GM18907 (cell line): ENCODE data around the gene POU2AF2.
"Not testable (repeated sequence)": the region's sequence is repeated elsewhere in the genome, so short reads cannot be mapped to it uniquely, and the experiment has no call there.

Experiments
- ATAC-seq: cut with Tn5 transposase; IDR thresholded peaks from one replicate; pipeline ENCODE4 v1.9.1; 2021; ENCODE audit warnings: mild to moderate bottlenecking, moderate library complexity; ENCODE audit not compliant: unreplicated experiment

Gene POU2AF2

DNA sequence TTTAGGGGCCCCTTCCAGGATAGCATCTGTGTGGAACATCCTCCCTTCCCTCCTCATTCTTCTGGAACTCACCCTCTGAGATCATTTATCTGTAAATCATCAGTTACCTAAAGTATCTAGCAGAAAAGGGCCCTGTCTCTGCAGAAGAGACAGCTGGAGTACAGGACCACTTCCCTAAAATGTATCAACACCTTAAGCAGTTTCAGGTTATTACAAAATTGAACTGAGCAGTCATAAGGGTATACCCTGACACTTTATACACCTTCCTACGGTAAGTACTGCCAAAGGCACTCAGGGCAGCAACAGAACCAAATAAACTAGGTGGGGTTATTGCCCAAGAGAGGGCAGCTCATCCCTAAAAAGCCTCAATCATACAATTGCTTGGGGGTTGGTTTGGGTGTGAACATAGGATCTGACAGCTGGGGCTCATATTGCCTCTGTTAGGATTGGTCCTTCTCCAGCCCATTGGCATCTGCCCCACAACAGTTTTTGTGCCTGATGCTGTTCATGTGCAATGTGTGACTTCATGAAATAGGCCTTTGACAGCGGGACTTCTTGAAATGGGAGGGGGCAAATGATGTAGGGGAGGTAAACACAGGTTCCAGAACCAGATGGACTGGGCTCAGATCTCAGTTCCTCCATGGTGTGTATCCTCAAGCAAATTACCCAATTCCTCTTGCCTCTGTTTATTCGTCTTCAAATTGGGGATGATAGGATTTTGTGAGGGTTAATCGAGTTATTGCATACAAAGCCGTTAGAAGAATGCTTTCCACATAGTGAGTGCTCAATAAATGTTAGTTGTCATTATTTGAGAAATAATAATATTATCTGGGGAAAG, 55.7 kb downstream of the POU2AF2 start:
- no peak for ATAC-seq

DNA sequence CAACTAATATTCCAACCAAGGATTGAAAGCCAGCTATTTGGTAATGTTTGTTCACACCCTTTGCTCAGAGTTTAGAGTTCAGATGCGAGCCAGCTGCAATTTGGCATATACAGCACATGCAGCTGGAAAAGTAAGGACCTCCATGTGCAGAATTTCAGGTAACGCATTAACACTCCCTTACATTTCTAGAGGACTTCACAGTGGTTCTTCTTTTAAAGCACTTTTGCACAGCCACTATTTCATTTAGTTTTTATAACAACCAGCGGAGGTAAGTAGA, 56.3 kb downstream of the POU2AF2 start:
- ATAC-seq: no peak

DNA sequence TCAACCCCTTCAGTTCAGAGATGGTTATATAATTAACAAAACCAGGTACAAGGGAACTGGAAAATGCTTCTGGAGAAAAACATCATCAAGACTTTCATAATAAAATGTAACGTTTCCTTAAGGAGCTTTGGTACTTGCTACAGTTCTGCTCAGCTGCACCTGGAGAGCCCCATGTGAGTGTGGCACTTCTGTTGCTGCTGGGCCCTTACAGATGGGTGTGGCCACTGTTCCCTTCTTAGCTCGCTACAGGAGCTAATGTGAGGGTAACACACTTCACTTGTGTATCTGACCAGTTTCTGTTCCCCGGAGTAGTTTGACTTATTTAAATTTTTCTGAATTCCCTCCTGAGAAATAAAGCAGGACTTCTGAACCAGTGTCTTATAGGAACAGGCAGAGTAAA, 56.8 kb downstream of the POU2AF2 start:
- no peak for ATAC-seq

DNA sequence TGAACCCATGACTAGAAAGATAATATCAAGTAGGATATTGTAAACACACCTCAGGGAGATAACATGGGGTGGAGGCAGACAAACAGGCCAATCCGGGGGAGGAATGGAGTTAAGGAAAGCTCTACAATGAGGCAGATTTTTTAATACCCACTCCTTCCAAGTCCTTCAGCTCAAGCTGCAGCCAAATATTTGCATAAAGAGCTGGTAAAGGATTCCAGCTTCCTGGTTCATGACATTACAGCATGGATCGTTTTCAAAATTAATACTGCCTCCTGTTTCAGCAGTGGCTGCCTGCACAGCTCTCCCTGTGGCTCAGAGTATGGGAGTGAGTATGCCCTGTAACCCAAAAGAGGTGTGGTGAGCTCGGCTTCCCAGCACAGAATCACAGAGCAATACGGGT, 57.9 kb downstream of the POU2AF2 start:
- no peak for ATAC-seq

DNA sequence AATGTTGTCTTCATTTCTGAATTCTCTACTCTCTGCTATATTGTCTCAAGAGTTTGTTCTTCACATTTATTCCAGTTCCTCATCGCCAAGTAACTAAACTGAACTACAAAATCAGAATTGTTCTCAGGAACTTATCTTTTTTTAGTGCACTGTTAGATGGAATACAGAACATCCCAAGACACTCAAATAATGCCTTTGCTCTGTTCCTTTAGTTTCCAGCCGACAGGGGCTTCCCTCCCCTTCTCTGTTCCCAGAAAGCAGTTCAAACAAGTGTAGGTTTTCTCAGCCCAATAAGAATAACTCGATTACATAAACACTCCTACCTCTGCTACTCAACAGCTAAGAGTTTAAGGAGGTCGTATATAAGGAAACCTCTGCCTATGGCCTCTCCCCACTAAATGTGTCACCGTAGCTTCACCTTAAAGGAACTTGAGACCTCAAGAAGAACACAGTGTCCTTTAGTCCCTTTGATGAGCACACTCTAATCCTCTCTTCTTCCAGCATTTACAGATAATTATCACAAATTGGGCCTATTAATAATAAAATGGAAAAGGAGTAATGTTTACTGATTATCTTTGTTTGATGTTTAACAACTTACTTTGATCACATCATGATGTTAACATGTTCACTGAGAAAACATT, 59.8 kb downstream of the POU2AF2 start:
- ATAC-seq: no peak

DNA sequence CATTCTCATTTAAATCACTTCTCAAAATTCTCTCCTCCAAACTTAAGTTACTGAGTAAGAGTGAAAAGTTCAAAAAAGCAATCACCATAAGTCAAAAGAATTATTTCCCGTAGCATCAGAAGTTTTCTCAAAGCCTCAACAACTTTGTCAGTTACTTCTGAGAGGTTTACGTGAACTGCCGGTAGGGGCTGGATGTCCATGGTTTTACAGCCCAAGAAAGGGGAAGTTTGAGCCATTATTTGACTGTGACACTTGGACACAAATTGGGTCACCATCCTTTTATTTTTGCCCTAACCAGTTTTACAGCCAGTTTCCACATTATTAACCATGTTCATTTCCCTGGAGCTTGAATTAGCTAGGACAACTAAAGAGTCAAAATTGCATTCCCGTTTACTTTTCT, 60.4 kb downstream of the POU2AF2 start:
- ATAC-seq: no peak

DNA sequence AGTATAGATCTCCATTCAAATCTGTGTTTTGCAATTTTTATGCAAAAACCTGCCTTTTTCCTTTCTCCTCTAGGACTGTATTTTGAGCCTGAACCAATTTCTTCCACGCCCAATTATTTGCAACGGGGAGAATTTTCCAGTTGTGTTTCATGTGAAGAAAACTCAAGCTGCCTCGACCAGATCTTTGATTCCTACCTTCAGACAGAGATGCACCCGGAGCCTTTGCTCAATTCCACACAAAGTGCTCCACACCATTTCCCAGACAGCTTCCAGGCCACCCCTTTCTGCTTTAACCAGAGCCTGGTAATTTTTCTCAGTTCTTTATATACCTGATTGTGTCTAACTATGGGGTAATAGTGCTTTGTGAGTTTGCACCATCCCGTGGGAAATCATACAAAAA, 60.8 kb downstream of the POU2AF2 start:
- ATAC-seq: no peak

DNA sequence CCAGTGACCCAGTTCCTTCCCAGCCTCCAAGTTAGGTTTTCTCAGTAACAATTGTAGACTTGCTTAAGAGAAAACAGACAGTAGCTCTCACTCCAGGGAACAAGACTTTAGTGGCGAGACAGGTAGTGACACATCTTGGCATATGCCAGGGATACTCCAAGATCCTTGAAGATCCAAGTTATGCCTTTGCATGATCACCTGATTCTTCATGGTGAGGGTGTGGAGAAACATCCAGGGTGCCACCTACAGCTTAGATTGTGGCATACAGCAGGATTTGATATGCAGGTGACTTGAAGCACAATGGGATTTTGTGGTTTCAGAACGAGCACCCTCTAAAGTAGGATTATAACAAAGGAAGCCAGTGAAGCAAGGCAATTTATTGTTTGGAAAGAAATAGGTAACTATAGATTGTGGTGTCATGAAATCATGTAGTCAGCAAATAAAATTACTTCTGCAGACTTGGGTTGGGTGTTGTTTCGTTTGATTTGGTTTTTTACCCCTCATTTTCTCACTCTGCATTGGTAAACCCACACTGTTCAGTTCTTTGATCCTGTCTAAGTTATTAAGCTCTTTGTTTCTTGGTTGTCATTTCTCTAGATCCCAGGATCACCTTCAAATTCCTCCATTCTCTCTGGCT, 62.1 kb downstream of the POU2AF2 start:
- no peak for ATAC-seq

DNA sequence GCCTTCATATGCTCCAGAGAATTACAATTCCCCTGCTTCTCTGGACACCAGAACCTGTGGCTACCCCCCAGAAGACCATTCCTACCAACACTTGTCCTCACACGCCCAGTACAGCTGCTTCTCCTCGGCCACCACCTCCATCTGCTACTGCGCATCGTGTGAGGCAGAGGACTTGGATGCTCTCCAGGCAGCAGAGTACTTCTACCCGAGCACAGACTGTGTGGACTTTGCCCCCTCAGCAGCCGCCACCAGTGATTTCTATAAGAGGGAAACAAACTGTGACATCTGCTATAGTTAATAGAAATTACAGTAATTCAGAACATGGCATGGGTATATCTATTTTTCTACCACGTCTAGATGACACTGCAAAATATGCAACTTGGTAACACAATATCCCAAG, 62.6 kb downstream of the POU2AF2 start:
- ATAC-seq: no peak

DNA sequence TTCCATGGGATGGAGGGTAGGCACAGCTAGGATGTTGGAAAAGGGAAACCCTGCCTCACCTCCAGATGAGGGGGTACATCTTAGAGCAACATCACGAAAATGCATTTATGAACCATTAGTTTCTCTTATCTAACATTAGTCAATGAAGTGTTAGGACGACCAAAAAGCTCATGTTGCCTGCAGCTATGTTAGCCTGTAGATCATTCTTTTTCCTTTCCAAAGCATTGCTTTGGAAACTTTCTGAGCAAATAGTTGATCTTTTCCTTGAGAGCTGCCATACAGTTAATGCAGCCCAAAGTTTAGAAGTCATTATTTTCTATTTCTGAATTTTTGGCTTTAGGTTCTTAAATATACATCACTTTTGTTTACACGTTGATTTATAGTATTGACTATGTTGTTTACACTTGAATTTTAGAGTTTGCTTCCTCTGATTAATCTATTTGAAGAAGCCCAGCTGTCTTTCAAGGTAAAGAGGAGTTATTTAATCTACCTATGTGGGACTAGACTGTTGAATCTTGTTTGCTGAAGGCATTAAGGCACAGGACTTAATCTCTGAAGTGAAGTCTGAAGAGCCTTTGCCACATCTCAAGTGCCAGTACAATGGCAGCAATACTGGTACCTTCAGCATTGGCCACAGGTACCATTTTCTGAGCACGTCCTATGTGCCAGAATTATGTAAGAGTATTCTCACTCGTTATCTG, 63.8 kb downstream of the POU2AF2 start:
- no peak for ATAC-seq

DNA sequence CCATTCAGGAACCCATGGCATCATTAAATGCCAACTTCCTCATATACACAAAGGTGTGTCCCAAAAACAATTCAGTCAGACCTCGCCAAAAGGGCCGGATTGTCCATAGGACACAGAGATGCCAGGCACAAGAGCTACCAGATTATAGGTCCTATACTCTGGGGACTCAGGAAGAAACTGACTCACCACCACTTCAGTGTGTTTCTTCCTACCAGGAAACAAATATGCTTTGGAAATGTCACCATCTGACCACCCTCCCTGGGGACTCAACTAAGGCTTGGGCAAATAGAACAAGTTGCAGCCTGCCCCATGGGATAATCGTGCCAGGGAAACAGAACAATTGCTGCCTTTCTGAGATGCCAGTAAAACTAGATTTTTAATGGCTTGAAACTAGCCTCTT, 64.6 kb downstream of the POU2AF2 start:
- no peak for ATAC-seq

DNA sequence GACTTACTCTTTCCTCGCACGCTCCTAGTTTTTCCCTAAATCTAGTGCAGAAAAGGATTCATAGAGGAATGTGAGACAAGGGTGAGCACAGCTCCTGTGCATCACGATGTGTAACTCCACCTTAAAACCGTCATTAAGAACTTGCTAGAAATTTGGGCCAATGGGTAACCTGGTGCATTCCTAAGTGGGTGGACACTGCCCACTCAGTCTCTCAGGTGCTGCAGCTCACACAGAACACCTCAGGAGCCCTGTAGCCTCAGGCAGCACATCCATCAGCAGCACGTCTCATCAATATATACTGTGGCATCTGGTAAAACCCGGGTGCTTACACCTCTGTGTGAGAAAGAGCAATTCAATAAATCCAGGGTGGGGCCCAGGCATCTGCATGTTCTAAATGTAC, 65.2 kb downstream of the POU2AF2 start:
- ATAC-seq: no peak

DNA sequence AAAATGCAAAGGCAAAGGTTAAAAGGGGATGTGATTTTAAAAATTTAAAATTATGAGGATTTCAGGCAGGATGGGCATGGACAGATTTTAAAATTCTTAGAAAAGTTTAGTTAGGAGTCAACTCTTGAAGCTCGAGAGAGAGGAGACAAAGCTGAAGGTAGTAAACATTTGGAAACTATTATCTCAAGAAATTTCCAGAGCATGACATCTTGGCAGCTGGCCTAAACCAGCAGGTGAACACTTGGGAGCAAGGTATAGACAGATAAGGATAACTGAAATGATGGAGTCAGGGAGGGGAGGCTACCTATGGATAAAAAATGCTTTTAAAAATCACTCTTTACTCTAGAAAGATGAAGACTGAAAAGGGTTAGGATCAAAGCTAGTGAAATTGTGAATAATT, 66.6 kb downstream of the POU2AF2 start:
- ATAC-seq: no peak

DNA sequence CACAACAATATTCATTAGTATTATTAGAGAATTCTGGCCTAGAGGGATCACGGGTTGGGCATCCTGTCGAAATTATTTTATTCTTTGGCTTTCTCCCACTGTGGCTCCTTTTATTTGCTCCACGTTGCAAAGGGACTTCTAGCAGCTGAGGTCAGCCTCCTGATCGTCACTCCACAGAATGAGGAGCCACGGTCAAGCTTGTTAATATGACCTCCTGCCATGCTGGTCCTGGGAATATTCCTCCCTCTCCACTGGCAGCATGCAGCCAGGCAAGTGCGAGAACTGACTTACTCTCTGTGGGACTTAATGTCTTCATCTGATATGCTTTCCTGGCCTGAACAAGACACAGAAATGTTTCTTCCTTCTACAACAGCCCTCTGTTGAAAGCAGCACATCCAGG, 73.8 kb downstream of the POU2AF2 start:
- no peak for ATAC-seq

DNA sequence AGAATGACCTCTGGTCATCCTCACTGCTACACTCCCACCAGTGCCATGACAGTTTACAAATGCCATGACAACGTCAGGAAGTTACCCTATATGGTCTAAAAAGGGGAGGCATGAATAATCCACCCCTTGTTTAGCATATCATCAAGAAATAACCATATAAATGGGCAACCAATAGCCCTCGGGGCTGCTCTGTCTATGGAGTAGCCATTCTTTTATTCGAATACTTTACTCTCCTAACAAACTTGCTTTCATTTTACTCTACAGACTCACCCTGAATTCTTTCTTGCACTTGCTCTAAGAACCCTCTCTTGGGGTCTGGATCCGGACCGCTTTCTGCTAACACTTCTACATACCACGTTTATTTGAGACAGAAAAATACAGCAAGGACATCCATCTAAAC, 74.7 kb downstream of the POU2AF2 start:
- ATAC-seq: not testable (repeated sequence)

DNA sequence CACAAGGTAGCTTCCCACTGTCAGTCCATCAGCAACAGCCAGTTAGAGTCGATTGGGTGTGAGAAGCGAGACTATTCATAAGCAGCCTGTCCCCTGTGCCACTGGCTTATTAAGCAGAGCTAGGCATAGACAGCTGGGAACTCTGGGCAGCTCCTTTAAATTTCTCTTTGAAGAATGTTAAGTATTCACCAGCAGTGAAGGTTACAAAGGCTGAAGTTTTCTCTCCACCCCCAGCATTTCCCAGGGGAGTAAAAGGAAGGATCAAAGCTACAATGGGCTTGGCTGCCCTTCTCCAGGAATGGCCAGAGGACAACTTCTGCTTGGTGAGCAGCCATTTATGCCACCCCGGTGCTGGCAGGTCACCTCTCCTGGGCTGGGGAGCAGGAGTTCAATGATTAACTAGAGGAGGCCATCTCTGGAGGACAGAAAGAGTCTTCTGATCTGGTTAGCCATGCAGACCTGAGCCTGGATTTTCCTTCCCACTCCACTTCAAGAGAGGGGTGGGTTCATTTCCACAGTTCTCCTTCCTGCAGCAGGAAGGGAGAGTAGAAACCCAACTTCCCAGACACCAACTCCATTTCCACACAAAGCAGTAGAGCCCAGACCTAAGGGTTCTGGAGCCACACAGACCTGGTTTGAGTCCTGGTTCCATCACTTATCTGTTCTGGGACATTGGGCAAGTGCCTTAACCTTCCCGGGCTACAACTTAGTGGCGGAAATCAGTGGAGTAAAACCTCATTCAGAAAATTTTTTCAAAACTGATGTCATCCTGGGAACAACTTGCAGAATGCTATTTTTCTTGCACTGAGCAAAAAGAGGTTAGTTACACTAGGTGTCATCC, 75.4 kb downstream of the POU2AF2 start:
- ATAC-seq: no peak

DNA sequence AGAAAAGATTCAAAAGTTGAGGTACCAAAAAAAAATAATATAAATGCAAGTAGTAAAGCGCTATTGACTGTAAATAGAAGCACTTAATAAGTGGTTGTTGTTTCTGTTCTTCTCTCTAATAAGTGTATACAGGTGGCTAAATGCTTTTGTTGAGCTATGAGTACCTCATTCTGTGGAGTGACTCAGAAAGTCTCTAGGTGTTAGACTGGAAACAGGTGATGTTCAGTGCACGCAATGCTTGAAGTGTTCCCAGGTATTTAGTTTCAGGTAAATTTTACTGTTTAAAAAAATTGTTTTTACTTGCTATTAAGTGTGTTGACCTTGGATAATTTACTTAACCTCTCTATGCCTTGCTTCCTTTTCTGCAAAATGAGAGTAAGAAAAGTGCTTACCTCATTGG, 77.0 kb downstream of the POU2AF2 start:
- ATAC-seq: no peak

DNA sequence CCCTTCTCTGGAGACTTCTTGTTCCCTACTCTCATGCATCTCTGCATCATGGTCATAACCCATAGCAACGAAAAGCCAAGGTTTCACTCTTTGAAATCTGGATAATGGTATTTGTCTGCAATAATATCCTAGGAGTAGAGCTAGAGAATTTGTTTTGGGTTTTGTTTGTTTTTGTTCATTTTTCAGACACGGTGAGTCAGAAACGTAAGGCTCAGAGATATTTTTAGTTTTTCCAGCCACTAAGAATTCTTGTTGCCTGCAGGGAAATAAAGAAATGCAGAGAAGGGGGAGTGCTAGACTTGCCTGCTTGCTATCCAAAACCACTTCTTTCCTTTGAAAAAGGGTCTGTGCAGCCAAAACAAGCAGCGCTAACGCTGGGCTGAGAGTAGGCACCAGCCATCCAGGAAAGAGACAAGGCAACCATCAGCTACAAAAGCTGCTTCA, 78.8 kb downstream of the POU2AF2 start:
- ATAC-seq: no peak

DNA sequence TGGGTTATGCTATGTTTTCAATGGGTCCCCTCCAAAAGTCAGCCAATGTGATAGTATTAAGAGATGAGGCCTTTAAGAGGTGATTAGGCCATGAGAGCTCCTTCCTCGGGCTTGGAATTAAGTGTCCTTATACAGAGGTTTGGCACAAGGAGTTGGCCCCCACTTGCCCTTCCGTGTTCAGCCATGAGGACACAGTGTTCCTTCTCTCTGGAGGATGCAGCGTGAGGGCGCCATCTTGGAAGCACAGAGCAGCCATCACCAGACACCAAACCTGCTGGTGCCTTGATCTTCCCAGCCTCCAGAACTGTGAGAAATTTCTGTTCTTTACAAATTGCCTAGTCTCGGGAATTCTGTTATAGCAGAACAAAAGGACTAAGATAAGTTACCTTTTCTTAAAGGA, 79.7 kb downstream of the POU2AF2 start:
- no peak for ATAC-seq

DNA sequence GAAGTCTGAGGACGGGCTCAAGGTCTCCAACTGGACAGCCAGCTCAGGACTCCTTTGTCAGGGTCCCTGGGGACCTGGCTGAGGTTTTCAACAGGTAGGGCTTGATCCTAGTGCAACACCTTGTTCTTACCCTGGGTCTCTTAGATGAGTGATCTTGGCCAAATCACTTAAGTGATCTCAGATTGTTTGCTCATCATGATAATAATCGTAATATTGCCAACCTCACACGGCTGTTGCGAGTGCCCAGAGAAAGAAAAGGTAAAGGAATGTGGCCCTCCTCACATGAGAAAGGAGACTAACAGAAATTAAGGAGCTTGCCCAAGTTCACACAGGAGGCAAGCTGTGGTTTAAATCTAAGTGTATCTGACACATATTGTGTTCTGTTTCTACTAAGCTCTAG, 81.3 kb downstream of the POU2AF2 start:
- no peak for ATAC-seq
